ENCODE results near the gene CD163L1.

CD163L1 gene

DNA sequence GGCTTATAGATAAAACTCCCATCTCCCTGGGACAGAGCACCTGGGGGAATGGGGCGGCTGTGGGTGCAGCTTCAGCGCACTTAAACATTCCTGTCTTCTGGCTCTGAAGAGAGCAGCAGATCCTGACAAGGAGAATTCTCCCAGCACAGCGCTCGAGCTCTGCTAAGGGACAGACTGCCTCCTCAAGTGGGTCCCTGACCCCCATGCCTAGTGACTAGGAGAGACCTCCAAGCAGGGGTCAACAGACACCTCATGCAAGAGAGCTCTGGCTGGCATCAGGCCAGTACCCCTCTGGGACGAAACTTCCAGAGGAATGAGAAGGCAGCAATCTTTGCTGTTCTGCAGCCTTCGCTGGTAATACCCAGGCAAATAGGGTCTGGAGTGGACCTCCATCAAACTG is 28.1 kb upstream of the CD163L1 start:
- H3K36me3 ChIP-seq (ENCODE audit: insufficient read depth, low read length), result no peaks in the 10 kb centered on the region
- no peaks in the 10 kb centered on the region for H3K9me3 ChIP-seq (ENCODE audit: insufficient read depth, low read depth, low read length)
- H2AFZ ChIP-seq (ENCODE audit: low read length), result no peak overlapping the region
- H3K27me3 ChIP-seq (ENCODE audit: insufficient read depth, low read length, poor library complexity, severe bottlenecking), result no peaks in the 10 kb centered on the region
- TF ChIP-seq, protein P1, sequence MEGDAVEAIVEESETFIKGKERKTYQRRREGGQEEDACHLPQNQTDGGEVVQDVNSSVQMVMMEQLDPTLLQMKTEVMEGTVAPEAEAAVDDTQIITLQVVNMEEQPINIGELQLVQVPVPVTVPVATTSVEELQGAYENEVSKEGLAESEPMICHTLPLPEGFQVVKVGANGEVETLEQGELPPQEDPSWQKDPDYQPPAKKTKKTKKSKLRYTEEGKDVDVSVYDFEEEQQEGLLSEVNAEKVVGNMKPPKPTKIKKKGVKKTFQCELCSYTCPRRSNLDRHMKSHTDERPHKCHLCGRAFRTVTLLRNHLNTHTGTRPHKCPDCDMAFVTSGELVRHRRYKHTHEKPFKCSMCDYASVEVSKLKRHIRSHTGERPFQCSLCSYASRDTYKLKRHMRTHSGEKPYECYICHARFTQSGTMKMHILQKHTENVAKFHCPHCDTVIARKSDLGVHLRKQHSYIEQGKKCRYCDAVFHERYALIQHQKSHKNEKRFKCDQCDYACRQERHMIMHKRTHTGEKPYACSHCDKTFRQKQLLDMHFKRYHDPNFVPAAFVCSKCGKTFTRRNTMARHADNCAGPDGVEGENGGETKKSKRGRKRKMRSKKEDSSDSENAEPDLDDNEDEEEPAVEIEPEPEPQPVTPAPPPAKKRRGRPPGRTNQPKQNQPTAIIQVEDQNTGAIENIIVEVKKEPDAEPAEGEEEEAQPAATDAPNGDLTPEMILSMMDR (conservative IDR thresholded peaks at IDR 0.05; ENCODE audit: low read length), result no peak
- TF ChIP-seq EZH2phosphoT487 (IDR thresholded peaks at IDR 0.05; ENCODE audit: borderline replicate concordance), result no peak
- no peak overlapping the region for H3K9ac ChIP-seq (ENCODE audit: low read depth, low read length, poor library complexity, severe bottlenecking)
- H3K4me2 ChIP-seq (ENCODE audit: low read depth, low read length, poor library complexity, severe bottlenecking), result no peak overlapping the region
- H3K9me2 ChIP-seq (replicated peaks; ENCODE audit: low read depth, low read length), result no peaks in the 10 kb centered on the region
- no peaks in the 10 kb centered on the region for H3F3A ChIP-seq (ENCODE audit: low read depth)
- no peaks in the 10 kb centered on the region for H3K4me1 ChIP-seq (ENCODE audit: insufficient read depth, low read length, poor library complexity, severe bottlenecking)
- H4K20me1 ChIP-seq (ENCODE audit: insufficient read depth, low read length, poor library complexity, severe bottlenecking), result no peaks in the 10 kb centered on the region
- no peak overlapping the region for H3K4me3 ChIP-seq (ENCODE audit: low read length, poor library complexity, severe bottlenecking)
- no peaks in the 10 kb centered on the region for H3K79me2 ChIP-seq (ENCODE audit: insufficient read depth, low read length)

DNA sequence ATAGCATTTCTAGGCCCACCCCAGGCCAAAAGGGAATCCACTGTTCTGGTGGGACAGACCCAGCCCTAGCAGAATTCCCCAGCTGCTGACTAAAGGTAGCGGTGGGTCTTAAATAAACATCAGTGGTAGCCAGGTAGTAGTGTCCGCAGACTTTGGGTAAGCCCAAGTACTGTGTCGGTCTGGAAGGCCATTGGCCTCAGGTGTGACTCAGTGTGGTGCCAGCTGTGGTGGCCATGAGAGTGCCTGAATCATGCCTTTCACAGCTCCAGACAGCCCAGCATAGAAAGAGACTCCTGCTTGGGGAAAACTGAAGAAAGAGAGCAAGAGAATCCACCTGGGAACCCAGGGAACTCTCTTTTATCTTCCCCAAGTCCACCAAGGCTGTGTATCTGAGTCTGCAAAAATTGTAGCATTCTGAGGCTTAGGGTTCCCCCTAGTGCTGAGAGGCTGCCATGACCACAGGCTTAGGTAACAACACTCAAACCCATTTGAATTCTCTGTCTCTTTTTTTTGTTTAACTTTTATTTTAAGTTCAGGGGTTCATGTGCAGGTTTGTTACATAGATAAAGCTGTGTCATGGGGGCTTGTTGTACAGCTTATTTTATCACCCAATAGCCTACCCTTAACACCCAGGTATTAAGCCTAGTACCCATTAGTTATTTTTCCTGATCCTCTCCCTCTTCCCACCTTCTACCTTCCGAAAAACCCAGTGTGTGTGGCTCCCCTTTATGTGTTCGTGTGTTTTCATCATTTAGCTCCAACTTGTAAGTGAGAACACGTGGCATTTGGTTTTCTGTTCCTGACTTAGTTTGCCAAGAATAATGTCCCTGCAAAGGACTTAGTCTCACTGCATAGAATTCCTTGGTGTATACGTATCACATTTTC is 16.7 kb upstream of the CD163L1 start:
- H2AFZ ChIP-seq (ENCODE audit: low read length), result no peak overlapping the region
- no peaks in the 10 kb centered on the region for H3K9me2 ChIP-seq (replicated peaks; ENCODE audit: low read depth, low read length)
- no peaks in the 10 kb centered on the region for H3K4me1 ChIP-seq (ENCODE audit: insufficient read depth, low read length, poor library complexity, severe bottlenecking)
- no peaks in the 10 kb centered on the region for H3K9me3 ChIP-seq (ENCODE audit: insufficient read depth, low read depth, low read length)
- no peaks in the 10 kb centered on the region for H4K20me1 ChIP-seq (ENCODE audit: insufficient read depth, low read length, poor library complexity, severe bottlenecking)
- TF ChIP-seq, protein P1 (conservative IDR thresholded peaks at IDR 0.05; ENCODE audit: low read length), result peak; percentile 93
- no peak for TF ChIP-seq EZH2phosphoT487 (IDR thresholded peaks at IDR 0.05; ENCODE audit: borderline replicate concordance)
- no peaks in the 10 kb centered on the region for H3K36me3 ChIP-seq (ENCODE audit: insufficient read depth, low read length)
- no peaks in the 10 kb centered on the region for H3K27me3 ChIP-seq (ENCODE audit: insufficient read depth, low read length, poor library complexity, severe bottlenecking)
- no peak overlapping the region for H3K9ac ChIP-seq (ENCODE audit: low read depth, low read length, poor library complexity, severe bottlenecking)
- H3K4me3 ChIP-seq (ENCODE audit: low read length, poor library complexity, severe bottlenecking), result no peak overlapping the region
- no peaks in the 10 kb centered on the region for H3F3A ChIP-seq (ENCODE audit: low read depth)
- H3K79me2 ChIP-seq (ENCODE audit: insufficient read depth, low read length), result no peaks in the 10 kb centered on the region
- no peak overlapping the region for H3K4me2 ChIP-seq (ENCODE audit: low read depth, low read length, poor library complexity, severe bottlenecking)

DNA sequence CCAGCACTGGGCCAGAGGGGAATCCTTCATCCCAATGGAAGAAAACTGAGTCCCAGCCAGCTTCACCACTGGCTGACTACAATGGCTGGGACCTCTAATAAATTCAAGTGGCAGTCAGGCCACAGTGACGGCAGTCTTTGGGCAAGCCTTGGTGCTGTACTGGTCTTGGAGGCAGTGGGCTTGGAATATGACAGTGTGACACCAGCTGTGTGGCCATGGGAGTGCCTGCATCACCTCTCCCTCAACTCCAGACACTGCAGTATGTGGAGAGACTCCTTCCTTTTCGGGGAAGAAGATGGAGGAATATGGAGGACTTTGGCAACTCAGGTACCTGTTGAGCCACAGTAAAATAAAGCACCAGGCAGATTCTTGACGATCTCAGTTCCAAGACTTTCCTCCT is 16.0 kb upstream of the CD163L1 start:
- Histone ChIP-seq H3F3A (ENCODE audit: low read depth) (no peaks in the 10 kb centered on the region), H2AFZ (ENCODE audit: low read length) (no peak overlapping the region), H3K27me3 (ENCODE audit: insufficient read depth, low read length, poor library complexity, severe bottlenecking) (no peaks in the 10 kb centered on the region), H3K9me3 (ENCODE audit: insufficient read depth, low read depth, low read length) (no peaks in the 10 kb centered on the region), H3K79me2 (ENCODE audit: insufficient read depth, low read length) (no peaks in the 10 kb centered on the region), H3K36me3 (ENCODE audit: insufficient read depth, low read length) (no peaks in the 10 kb centered on the region), H3K9ac (ENCODE audit: low read depth, low read length, poor library complexity, severe bottlenecking) (no peak overlapping the region), H4K20me1 (ENCODE audit: insufficient read depth, low read length, poor library complexity, severe bottlenecking) (no peaks in the 10 kb centered on the region), H3K4me1 (ENCODE audit: insufficient read depth, low read length, poor library complexity, severe bottlenecking) (no peaks in the 10 kb centered on the region), H3K9me2 (replicated peaks; ENCODE audit: low read depth, low read length) (no peaks in the 10 kb centered on the region), H3K4me3 (ENCODE audit: low read length, poor library complexity, severe bottlenecking) (no peak overlapping the region), H3K4me2 (ENCODE audit: low read depth, low read length, poor library complexity, severe bottlenecking) (no peak overlapping the region)
- TF ChIP-seq EZH2phosphoT487 (IDR thresholded peaks at IDR 0.05; ENCODE audit: borderline replicate concordance), result no peak
- TF ChIP-seq, protein P1 (conservative IDR thresholded peaks at IDR 0.05; ENCODE audit: low read length), result no peak
